Heart left ventricle (tissue), 13 donors: ENCODE results near the gene KCNN2.

Experiments
- POLR2A ChIP-seq, 2 donors: fragments of 450-650 bp; IDR thresholded peaks; one replicate each; pipeline ENCODE4 v1.6.1; 2017; ENCODE audit warnings: antibody characterized with exemption in 2 of 2, mild to moderate bottlenecking in 2 of 2, moderate library complexity in 2 of 2
- TF ChIP-seq, protein P1 (sequence below), 12 donors: fragments of 200-600 bp; sonication (generic) in 4 of 12; IDR thresholded peaks; one replicate each; pipeline versions ENCODE4 v1.5.0 to v1.8.0; 2018 to 2022; ENCODE audit warnings: antibody characterized with exemption in 12 of 12, mild to moderate bottlenecking in 5 of 12
- donor health status: ischemic (EF 13 %, LVEDD 7.1; RV severe dilation, severe dysfunction).
- donor health status: DM: no; HTN: yes; CAD: no.
- donor health status: DM: no; HTN: no; CAD: no.
- donor health status: ischemic (EF 25% LVEDD 6.9; RV normal size, moderate dysfunction).
- donor health status: ischemic (EF 25% LVEDD 5.7; RV mildly dilated, moderate dysfunction).
- donor health status: ischemic (EF 35%, LVEDD 5.7; RV mildly dilated, moderate dysfunction).
- donor health status: nonischemic (EF 11% LVEDD 7.7; RV severe dilation, severe dysfunction).
- donor health status: DM: yes; HTN: yes; CAD: no.
- donor health status: PGD.
- donor health status: ischemic (EF 29% LVEDD 5.4; RV normal size, mild dysfunction).
- donor health status: nonischemic (EF 23%, LVEDD 6.1; RV moderate dilation, normal function).

- TF ChIP-seq, protein P1, sequence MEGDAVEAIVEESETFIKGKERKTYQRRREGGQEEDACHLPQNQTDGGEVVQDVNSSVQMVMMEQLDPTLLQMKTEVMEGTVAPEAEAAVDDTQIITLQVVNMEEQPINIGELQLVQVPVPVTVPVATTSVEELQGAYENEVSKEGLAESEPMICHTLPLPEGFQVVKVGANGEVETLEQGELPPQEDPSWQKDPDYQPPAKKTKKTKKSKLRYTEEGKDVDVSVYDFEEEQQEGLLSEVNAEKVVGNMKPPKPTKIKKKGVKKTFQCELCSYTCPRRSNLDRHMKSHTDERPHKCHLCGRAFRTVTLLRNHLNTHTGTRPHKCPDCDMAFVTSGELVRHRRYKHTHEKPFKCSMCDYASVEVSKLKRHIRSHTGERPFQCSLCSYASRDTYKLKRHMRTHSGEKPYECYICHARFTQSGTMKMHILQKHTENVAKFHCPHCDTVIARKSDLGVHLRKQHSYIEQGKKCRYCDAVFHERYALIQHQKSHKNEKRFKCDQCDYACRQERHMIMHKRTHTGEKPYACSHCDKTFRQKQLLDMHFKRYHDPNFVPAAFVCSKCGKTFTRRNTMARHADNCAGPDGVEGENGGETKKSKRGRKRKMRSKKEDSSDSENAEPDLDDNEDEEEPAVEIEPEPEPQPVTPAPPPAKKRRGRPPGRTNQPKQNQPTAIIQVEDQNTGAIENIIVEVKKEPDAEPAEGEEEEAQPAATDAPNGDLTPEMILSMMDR (IDR thresholded peaks at IDR 0.05): peak in 1 of 12 donors; percentile 32
- no peak for TF ChIP-seq POLR2A (IDR thresholded peaks at IDR 0.05)
Observed at GRCh38 chr5:114316167-114316566, 45.7 kb upstream of the KCNN2 start.
